Stimulated activated CD4-positive, alpha-beta T cell treated with anti-CD3 and anti-CD28 coated beads, Interleukin-12 subunit alpha, Interleukin-12 subunit beta, amount 100 ng/mL, for 48 hours (primary cell): ENCODE results near the gene FCER1A.

Source experiments
- DNase-seq, 3 donors: peaks; one replicate each; pipeline ENCODE4 v3.0.0-alpha.2; 2020; ENCODE audit warnings: low read depth in 2 of 3, low spot score in 1 of 3

FCER1A gene

GRCh38 chr1:159302095-159302494 is at the start of gene FCER1A:
FCER1A (plus strand) TSS chr1:159302336; CDS start chr1:159302365, 29 bp downstream.
- DNase-seq: no peak

GRCh38 chr1:159261311-159261710 is 40.8 kb upstream of the FCER1A start:
- DNase-seq: no peak

- DNase-seq: no peak
Measured at GRCh38 chr1:159261721-159262494, 40.2 kb upstream of the FCER1A start.

- DNase-seq: no peak
Measured at GRCh38 chr1:159266832-159267231, 35.3 kb upstream of the FCER1A start.

- no peak for DNase-seq
Measured at GRCh38 chr1:159274631-159275030, 27.5 kb upstream of the FCER1A start.

GRCh38 chr1:159275891-159276290 is 26.2 kb upstream of the FCER1A start:
- no peak for DNase-seq

- DNase-seq: no peak
Measured at GRCh38 chr1:159279773-159280172, 22.4 kb upstream of the FCER1A start.

- DNase-seq: no peak
Measured at GRCh38 chr1:159282118-159282517, 20.0 kb upstream of the FCER1A start.

- DNase-seq: no peak
Measured at GRCh38 chr1:159289060-159289459, 13.1 kb upstream of the FCER1A start.

GRCh38 chr1:159291424-159291823 is 10.7 kb upstream of the FCER1A start:
- no peak for DNase-seq

GRCh38 chr1:159296706-159297375 is 5.3 kb upstream of the FCER1A start:
- no peak for DNase-seq

- no peak for DNase-seq
Measured at GRCh38 chr1:159300146-159300545, 2.0 kb upstream of the FCER1A start.

- no peak for DNase-seq
Measured at GRCh38 chr1:159307346-159308020, 5.3 kb downstream of the FCER1A start.

- no peak for DNase-seq
Measured at GRCh38 chr1:159311679-159312078, 9.5 kb downstream of the FCER1A start.

- no peak for DNase-seq
Measured at GRCh38 chr1:159315381-159315780, 13.2 kb downstream of the FCER1A start.

- no peak for DNase-seq
Measured at GRCh38 chr1:159318784-159319551, 16.8 kb downstream of the FCER1A start.

GRCh38 chr1:159334797-159335196 is 32.7 kb downstream of the FCER1A start:
- no peak for DNase-seq

- DNase-seq: no peak
Measured at GRCh38 chr1:159338018-159338417, 35.9 kb downstream of the FCER1A start.

GRCh38 chr1:159339536-159339935 is 37.4 kb downstream of the FCER1A start:
- no peak for DNase-seq

- DNase-seq: no peak
Measured at GRCh38 chr1:159341736-159342135, 39.6 kb downstream of the FCER1A start.

- no peak for DNase-seq
Measured at GRCh38 chr1:159342761-159343425, 40.8 kb downstream of the FCER1A start.
